Stomach smooth muscle (tissue), 2 donors: ENCODE data around the gene PMEL.

Experiments
- H3K27ac ChIP-seq: one replicate; pipeline ENCODE4 v1.7.0; 2013; ENCODE audit warnings: mild to moderate bottlenecking, low read length, inconsistent platforms
- H3K27me3 ChIP-seq, 2 donors: one replicate each; pipeline ENCODE4 v1.7.0; 2013; ENCODE audit warnings: low read length in 2 of 2; ENCODE audit not compliant: insufficient read depth in 2 of 2, control insufficient read depth in 1 of 2
- H3K36me3 ChIP-seq, 2 donors: one replicate each; pipeline ENCODE4 v1.7.0; 2013; ENCODE audit warnings: low read length in 2 of 2; ENCODE audit not compliant: control insufficient read depth in 2 of 2, insufficient read depth in 2 of 2
- H3K4me1 ChIP-seq: one replicate; pipeline ENCODE4 v1.7.0; 2013; ENCODE audit warnings: low read length; ENCODE audit not compliant: control insufficient read depth, insufficient read depth
- H3K4me3 ChIP-seq, 2 donors: one replicate each; pipeline ENCODE4 v1.7.0; 2013; ENCODE audit warnings: low read length in 2 of 2
- H3K9ac ChIP-seq, 2 donors: one replicate each; pipeline ENCODE4 v1.7.0; 2013; ENCODE audit warnings: low read length in 2 of 2, mild to moderate bottlenecking in 1 of 2
- H3K9me3 ChIP-seq, 2 donors: one replicate each; pipeline ENCODE4 v1.7.0; 2013; ENCODE audit warnings: low read length in 2 of 2; ENCODE audit not compliant: control insufficient read depth in 2 of 2
- donor health status: healthy.
- donor health status: Pancreatic carcinoma.

PMEL gene

GRCh38 chr12:55942055-55942454 lies 23.8 kb downstream of the PMEL start:
- Histone ChIP-seq H3K9me3 (no peaks in the 10 kb centered on the region), H3K4me1 (peaks cover 11% of the 10 kb centered on the region), H3K27me3 (no peaks in the 10 kb centered on the region), H3K27ac (no peak overlapping the region), H3K9ac (no peak overlapping the region), H3K4me3 (no peak overlapping the region), H3K36me3 (peaks cover 0 to 10% of the 10 kb centered on the region in 2 donors)

DNA sequence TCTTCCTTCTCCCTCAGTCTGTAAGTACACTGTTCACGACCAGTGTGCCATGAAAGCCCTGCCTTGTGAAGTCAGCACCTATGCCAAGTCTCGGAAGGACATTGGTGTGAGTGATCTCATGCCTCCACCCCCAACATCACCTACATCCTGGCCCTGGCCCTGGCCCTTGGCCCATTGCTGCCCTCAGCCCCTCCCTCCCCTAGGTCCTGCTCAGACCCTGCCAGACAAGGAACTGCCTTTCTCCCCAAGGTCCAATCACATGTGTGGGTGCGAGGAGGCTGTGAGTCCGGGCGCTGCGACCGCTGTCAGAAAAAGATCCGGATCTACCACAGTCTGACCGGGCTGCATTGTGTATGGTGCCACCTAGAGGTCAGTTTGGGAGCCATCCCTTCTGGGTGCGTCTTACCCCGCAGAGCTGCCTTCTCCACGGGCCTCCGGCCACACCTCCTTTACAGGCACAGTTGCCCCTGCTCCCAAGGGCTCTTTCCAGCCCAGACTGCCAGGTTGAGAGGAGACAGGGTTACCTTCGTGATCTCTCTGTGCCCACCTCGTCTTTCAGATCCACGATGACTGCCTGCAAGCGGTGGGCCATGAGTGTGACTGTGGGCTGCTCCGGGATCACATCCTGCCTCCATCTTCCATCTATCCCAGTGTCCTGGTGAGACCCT lies 25.6 kb downstream of the PMEL start:
- Histone ChIP-seq H3K4me1 (peaks cover 14% of the 10 kb centered on the region), H3K4me3 (peak overlapping the region; percentile 17 to 65), H3K27me3 (no peaks in the 10 kb centered on the region), H3K9ac (peak overlapping the region; percentile 57 to 58), H3K36me3 (peaks cover 0 to 7% of the 10 kb centered on the region in 2 donors), H3K27ac (peak overlapping the region; percentile 24), H3K9me3 (no peaks in the 10 kb centered on the region)

DNA sequence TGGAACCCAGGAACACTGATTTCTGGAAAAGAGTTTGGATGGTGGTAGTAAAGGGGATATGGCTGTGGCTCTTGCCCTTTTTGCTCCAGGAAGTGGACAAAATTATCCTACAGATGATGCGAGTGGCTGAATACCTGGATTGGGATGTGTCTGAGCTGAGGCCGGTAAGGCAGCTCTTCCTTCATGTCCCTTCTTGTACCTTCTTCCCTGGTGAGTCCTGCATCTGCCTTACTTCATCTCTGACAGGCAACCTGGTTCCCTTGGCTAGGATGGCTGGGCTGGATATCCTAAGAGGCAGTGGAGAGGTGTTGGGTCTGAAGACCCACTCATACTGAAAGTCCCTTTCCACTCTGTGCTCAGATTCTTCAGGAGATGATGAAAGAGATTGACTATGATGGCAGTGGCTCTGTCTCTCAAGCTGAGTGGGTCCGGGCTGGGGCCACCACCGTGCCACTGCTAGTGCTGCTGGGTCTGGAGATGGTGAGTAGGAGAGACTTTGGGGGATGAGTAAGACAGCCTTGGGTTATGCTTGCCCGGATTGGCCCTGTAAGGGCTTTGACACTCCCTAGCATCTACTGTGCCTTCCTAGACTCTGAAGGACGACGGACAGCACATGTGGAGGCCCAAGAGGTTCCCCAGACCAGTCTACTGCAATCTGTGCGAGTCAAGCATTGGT lies 26.9 kb downstream of the PMEL start:
- H3K9ac ChIP-seq, result no peak overlapping the region

GRCh38 chr12:55937981-55938380 lies 27.9 kb downstream of the PMEL start:
- peaks cover 0 to 6% of the 10 kb centered on the region in 2 donors for H3K36me3 ChIP-seq
- H3K27me3 ChIP-seq, result no peaks in the 10 kb centered on the region
- no peak overlapping the region for H3K9ac ChIP-seq
- H3K9me3 ChIP-seq, result no peaks in the 10 kb centered on the region
- H3K27ac ChIP-seq, result no peak overlapping the region
- no peak overlapping the region for H3K4me3 ChIP-seq
- peaks cover 14% of the 10 kb centered on the region for H3K4me1 ChIP-seq

More for the DNA sequence above, 26.9 kb downstream of the PMEL start:
- no peak overlapping the region for H3K27ac ChIP-seq
- H3K9me3 ChIP-seq, result no peaks in the 10 kb centered on the region
- no peaks in the 10 kb centered on the region for H3K27me3 ChIP-seq
- H3K36me3 ChIP-seq, result peaks cover 0 to 6% of the 10 kb centered on the region in 2 donors
- H3K4me1 ChIP-seq, result peaks cover 14% of the 10 kb centered on the region
- H3K4me3 ChIP-seq, result no peak overlapping the region

GRCh38 chr12:55935738-55936151 lies 30.1 kb downstream of the PMEL start:
- peaks cover 29% of the 10 kb centered on the region for H3K4me1 ChIP-seq
- H3K4me3 ChIP-seq, result peak overlapping the region in 1 of 2 donors; percentile 40
- no peaks in the 10 kb centered on the region for H3K27me3 ChIP-seq
- peak overlapping the region; percentile 53 for H3K27ac ChIP-seq
- no peaks in the 10 kb centered on the region for H3K9me3 ChIP-seq
- H3K36me3 ChIP-seq, result peaks cover 0 to 2% of the 10 kb centered on the region in 2 donors
- no peak overlapping the region for H3K9ac ChIP-seq

- no peaks in the 10 kb centered on the region for H3K9me3 ChIP-seq
- no peak overlapping the region for H3K27ac ChIP-seq
- no peak overlapping the region for H3K9ac ChIP-seq
- H3K27me3 ChIP-seq, result no peaks in the 10 kb centered on the region
- peaks cover 0 to 2% of the 10 kb centered on the region in 2 donors for H3K36me3 ChIP-seq
- peaks cover 24% of the 10 kb centered on the region for H3K4me1 ChIP-seq
- H3K4me3 ChIP-seq, result no peak overlapping the region
These were observed 31.1 kb downstream of the PMEL start for GRCh38 chr12:55934773-55935172.

DNA sequence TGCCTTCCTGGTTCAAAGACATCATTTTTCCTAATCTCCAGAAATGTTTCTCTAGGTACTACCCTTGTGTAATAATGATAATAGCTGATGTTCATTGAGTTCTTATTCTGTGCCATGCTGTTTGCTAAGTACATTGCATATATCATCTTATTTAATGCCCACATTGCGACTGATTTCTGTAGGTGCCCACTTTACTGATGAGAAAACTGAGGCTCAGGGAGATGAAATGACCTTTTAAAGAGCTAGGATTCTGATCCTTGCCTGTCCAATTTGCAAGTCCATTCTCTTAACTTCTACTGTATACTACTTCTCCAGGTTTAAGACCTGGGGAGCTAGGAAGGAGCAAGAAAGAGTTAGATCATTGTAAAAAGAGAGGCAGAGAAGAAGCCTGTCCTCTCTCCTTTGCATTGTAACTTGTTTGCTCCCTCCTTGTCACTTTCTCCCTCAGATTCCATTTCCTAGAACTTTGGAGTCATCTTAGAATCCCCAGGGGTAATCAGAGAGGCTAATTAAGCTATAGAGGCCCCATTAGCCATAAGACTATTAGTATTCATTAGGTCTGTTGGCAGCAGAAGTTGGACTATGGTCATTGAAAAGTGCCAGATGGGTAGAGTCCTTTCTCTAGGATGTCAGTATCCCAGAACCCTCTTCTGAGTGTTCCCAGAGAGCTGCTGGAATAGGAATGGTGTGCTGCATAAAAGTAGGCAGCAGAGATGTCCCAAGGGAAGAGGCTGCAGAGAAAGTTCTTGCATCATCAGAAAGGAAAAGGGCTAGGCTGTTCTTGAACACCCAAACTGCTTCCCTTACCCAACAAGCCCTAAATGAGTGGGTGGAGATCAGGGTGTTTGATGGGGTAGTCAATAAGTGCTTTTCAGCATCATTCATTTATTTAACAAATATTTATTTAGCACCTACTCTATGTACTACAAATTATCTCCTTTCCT lies 31.8 kb downstream of the PMEL start:
- peaks cover 25% of the 10 kb centered on the region for H3K4me1 ChIP-seq
- H3K4me3 ChIP-seq, result no peak overlapping the region
- no peak overlapping the region for H3K27ac ChIP-seq
- H3K9me3 ChIP-seq, result no peaks in the 10 kb centered on the region
- peaks cover 0 to 2% of the 10 kb centered on the region in 2 donors for H3K36me3 ChIP-seq
- H3K9ac ChIP-seq, result no peak overlapping the region
- H3K27me3 ChIP-seq, result no peaks in the 10 kb centered on the region

- Histone ChIP-seq H3K4me1 (peaks cover 31% of the 10 kb centered on the region), H3K9me3 (no peaks in the 10 kb centered on the region), H3K9ac (no peak overlapping the region), H3K4me3 (peak overlapping the region in 1 of 2 donors; percentile 29), H3K27ac (no peak overlapping the region), H3K36me3 (peaks cover 0 to 2% of the 10 kb centered on the region in 2 donors), H3K27me3 (no peaks in the 10 kb centered on the region)
These were observed 32.6 kb downstream of the PMEL start for GRCh38 chr12:55933169-55933798.

DNA sequence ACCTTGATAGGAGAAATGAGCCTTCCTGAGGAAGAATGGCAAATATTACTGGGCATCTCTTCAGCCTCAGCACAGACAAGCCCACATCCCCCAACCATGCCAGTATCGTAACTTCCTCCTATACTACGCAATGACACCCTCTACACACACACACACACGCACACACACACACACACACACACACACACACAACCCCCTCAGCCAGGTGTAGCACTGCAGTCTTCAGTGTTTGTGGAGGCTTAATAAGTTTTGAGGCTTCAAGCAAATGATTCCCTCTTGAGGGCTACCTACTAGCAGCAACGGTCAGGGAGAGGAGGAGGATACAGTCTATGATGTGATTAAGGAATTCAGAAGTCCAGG lies 33.3 kb downstream of the PMEL start:
- Histone ChIP-seq H3K9me3 (no peaks in the 10 kb centered on the region), H3K27me3 (no peaks in the 10 kb centered on the region), H3K9ac (peak overlapping the region; percentile 76 to 80), H3K4me3 (peak overlapping the region; percentile 61 to 86), H3K27ac (no peak overlapping the region), H3K4me1 (peaks cover 37% of the 10 kb centered on the region), H3K36me3 (no peaks in the 10 kb centered on the region)
